K562 (cell line): ENCODE data around the gene TENT4A. TPM values are rescaled to one million over a fixed set of nuclear protein-coding genes. Genes with fewer than 3 reads are reported as not detected.

Source experiments
- BRF1 ChIP-seq: IDR thresholded peaks from 3 replicates; pipeline ENCODE4 v1.6.1; 2011; ENCODE audit warnings: borderline replicate concordance, mild to moderate bottlenecking; ENCODE audit not compliant: insufficient read length; ENCODE audit errors: extremely low read depth
- DNMT1 ChIP-seq: fragments of 450-650 bp; IDR thresholded peaks from 2 replicates; pipeline ENCODE4 v1.6.1; 2016; ENCODE audit warnings: antibody characterized with exemption, mild to moderate bottlenecking
- ELK3 ChIP-seq: fragments of 450-650 bp; formaldehyde crosslinking; IDR thresholded peaks from 2 replicates; pipeline ENCODE4 v1.4.0; 2020; ENCODE audit warnings: mild to moderate bottlenecking
- FOXK2 ChIP-seq, 2 experiments: fragments of 450-650 bp; IDR thresholded peaks in 1 of 2; conservative IDR thresholded peaks in 1 of 2; 2 replicates each; pipeline ENCODE4 v1.6.1; 2016; ENCODE audit warnings: low read depth in 2 of 2, mild to moderate bottlenecking in 1 of 2
- FOXP1 ChIP-seq: sonication (generic); formaldehyde crosslinking; IDR thresholded peaks from 2 replicates; pipeline ENCODE4 v1.8.0; 2022; ENCODE audit warnings: mild to moderate bottlenecking, missing genetic modification reagents
- GATAD2B ChIP-seq: fragments of 450-650 bp; IDR thresholded peaks from 2 replicates; pipeline ENCODE4 v1.6.1; 2017; ENCODE audit warnings: mild to moderate bottlenecking, borderline replicate concordance
- JUNB ChIP-seq: fragments of 450-650 bp; formaldehyde crosslinking; conservative IDR thresholded peaks from 2 replicates; pipeline ENCODE4 v1.4.0; 2020; ENCODE audit warnings: mild to moderate bottlenecking
- MBD1 ChIP-seq: fragments of 250-450 bp; sonication (Bioruptor Pico); IDR thresholded peaks from 2 replicates; pipeline ENCODE4 v1.8.0; 2022; ENCODE audit warnings: inconsistent platforms
- MED1 ChIP-seq: sonication (generic); formaldehyde crosslinking; IDR thresholded peaks from 2 replicates; pipeline ENCODE4 v1.8.1; 2023; ENCODE audit warnings: missing genetic modification reagents, borderline replicate concordance
- MEF2D ChIP-seq: conservative IDR thresholded peaks from 2 replicates; pipeline ENCODE4 v1.6.1; 2016; ENCODE audit warnings: low read depth, missing genetic modification characterization, missing compliant biosample characterization
- MTA2 ChIP-seq: fragments of 450-650 bp; IDR thresholded peaks from 2 replicates; pipeline ENCODE4 v1.6.1; 2016; ENCODE audit warnings: low read depth
- NFIX ChIP-seq: fragments of 250-450 bp; sonication (Bioruptor Pico); IDR thresholded peaks from 2 replicates; pipeline ENCODE4 v1.4.0; 2020; ENCODE audit warnings: low read depth, mild to moderate bottlenecking, moderate library complexity
- SIRT6 ChIP-seq: IDR thresholded peaks from one replicate; pipeline ENCODE4 v1.6.1; 2012; ENCODE audit warnings: low read depth, mild to moderate bottlenecking, control low read depth, inconsistent platforms, low read length, moderate library complexity
- ZBTB9 ChIP-seq: fragments of 450-650 bp; formaldehyde crosslinking; IDR thresholded peaks from 2 replicates; pipeline ENCODE4 v1.4.0; 2020; ENCODE audit warnings: mild to moderate bottlenecking, moderate library complexity
- ZNF785 ChIP-seq: fragments of 250-450 bp; sonication (Bioruptor Pico); IDR thresholded peaks from 2 replicates; pipeline ENCODE4 v1.4.0; 2020; ENCODE audit warnings: mild to moderate bottlenecking
- polyA plus RNA-seq, 8 experiments: library from polyadenylated mRNA; depleted of rRNA in 4 of 8; stranded (reverse) in 5 of 8; unstranded in 3 of 8; fragments of >200 nt; fragmentation: Nextera tagmentation in 2 of 8; fragmentation: Illumina TruSeq in 1 of 8; extraction: Ambion mirVana in 2 of 8; extraction: Trizol in 1 of 8; gene quantifications; 2 replicates each; pipeline versions ENCODE4 v1.2.1 to v1.2.3, GENCODE V29; 2011 to 2014; ENCODE audit warnings: inconsistent platforms in 1 of 8, missing spikeins in 1 of 8
- total RNA-seq, 7 experiments: library from RNA; depleted of rRNA in 6 of 7; stranded (reverse); fragments of >200 nt in 6 of 7; fragmentation: Illumina TruSeq in 2 of 7; extraction: Trizol in 2 of 7; gene quantifications; 2 replicates each; pipeline versions ENCODE4 v1.2.1 to v1.2.3, GENCODE V29; 2011 to 2021; ENCODE audit warnings: low replicate concordance in 1 of 7
- TF ChIP-seq, protein P1 (sequence below): fragments of 450-650 bp; formaldehyde crosslinking; IDR thresholded peaks from 2 replicates; pipeline ENCODE4 v1.4.0; 2020; ENCODE audit warnings: mild to moderate bottlenecking, moderate library complexity
- TF ChIP-seq, protein P2 (sequence below), 2 experiments: fragments of 450-650 bp; conservative IDR thresholded peaks; 2 replicates each; pipeline ENCODE4 v1.6.1; 2017; ENCODE audit warnings: mild to moderate bottlenecking in 2 of 2, moderate library complexity in 2 of 2

Gene TENT4A
- total and polyA plus RNA-seq, 9 of the 15 experiments (the other 6 are each of a cell fraction or from before 2014, with no cell fraction given), result 1.3 to 27.3 (median 13.0) TPM

- TF ChIP-seq ZBTB9 (CRISPR knock-in tag) (no peak), ZNF785 (CRISPR knock-in tag) (no peak), GATAD2B (peak; percentile 16; the same call in 1 of the 2 replicates), MBD1 (no peak), JUNB (no peak), FOXK2 (conservative IDR thresholded peaks at IDR 0.05 in 1 of 2, IDR thresholded peaks at IDR 0.05 in 1 of 2; ENCODE audit: low read depth in 2 of 2) (no peak), SIRT6 (no peak), DNMT1 (no peak), BRF1 (no peak), MEF2D (no peak), FOXP1 (CRISPR knock-in tag) (no peak), NFIX (CRISPR knock-in tag) (no peak), MTA2 (no peak), ELK3 (CRISPR knock-in tag) (no peak), MED1 (CRISPR knock-in tag) (no peak)
- TF ChIP-seq, protein P1, sequence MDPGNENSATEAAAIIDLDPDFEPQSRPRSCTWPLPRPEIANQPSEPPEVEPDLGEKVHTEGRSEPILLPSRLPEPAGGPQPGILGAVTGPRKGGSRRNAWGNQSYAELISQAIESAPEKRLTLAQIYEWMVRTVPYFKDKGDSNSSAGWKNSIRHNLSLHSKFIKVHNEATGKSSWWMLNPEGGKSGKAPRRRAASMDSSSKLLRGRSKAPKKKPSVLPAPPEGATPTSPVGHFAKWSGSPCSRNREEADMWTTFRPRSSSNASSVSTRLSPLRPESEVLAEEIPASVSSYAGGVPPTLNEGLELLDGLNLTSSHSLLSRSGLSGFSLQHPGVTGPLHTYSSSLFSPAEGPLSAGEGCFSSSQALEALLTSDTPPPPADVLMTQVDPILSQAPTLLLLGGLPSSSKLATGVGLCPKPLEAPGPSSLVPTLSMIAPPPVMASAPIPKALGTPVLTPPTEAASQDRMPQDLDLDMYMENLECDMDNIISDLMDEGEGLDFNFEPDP (CRISPR knock-in tag), result no peak
- TF ChIP-seq, protein P2, sequence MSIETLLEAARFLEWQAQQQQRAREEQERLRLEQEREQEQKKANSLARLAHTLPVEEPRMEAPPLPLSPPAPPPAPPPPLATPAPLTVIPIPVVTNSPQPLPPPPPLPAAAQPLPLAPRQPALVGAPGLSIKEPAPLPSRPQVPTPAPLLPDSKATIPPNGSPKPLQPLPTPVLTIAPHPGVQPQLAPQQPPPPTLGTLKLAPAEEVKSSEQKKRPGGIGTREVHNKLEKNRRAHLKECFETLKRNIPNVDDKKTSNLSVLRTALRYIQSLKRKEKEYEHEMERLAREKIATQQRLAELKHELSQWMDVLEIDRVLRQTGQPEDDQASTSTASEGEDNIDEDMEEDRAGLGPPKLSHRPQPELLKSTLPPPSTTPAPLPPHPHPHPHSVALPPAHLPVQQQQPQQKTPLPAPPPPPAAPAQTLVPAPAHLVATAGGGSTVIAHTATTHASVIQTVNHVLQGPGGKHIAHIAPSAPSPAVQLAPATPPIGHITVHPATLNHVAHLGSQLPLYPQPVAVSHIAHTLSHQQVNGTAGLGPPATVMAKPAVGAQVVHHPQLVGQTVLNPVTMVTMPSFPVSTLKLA (conservative IDR thresholded peaks at IDR 0.05), result no peak
These were observed 1.1 kb upstream of the TENT4A start (continued) for GRCh38 chr5:6712142-6712576.
